T-helper 17 cell (primary cell): ENCODE results near the gene DGUOK. TPM values are rescaled to one million over a fixed set of nuclear protein-coding genes. Genes with fewer than 3 reads are reported as not detected.

ENCODE experiments used
- ATAC-seq: fragments of 150-1000 bp; cut with Tn5 transposase; 2 replicates; pipeline ENCODE4 v1.10.0; 2021; ENCODE audit warnings: mild to moderate bottlenecking, moderate library complexity
- DNase-seq, 3 donors: peaks; one replicate each; pipeline versions ENCODE4 v3.0.0 to v3.0.0-alpha.2; 2020 to 2021
- H3K9me3 ChIP-seq: one replicate; pipeline ENCODE4 v1.7.0; 2013; ENCODE audit warnings: low read length, mild to moderate bottlenecking; ENCODE audit not compliant: control insufficient read depth, poor library complexity, severe bottlenecking
- H3K27ac Mint-ChIP-seq: one replicate; pipeline ENCODE4 v1.8.0; 2022; ENCODE audit warnings: mild to moderate bottlenecking, moderate library complexity, mixed read lengths
- H3K27me3 Mint-ChIP-seq: one replicate; pipeline ENCODE4 v1.8.0; 2022; ENCODE audit warnings: mixed read lengths
- H3K36me3 Mint-ChIP-seq: one replicate; pipeline ENCODE4 v1.8.0; 2022; ENCODE audit warnings: low read depth, mixed read lengths
- H3K4me1 Mint-ChIP-seq: one replicate; pipeline ENCODE4 v1.8.0; 2022; ENCODE audit warnings: mild to moderate bottlenecking, mixed read lengths
- H3K4me3 Mint-ChIP-seq: one replicate; pipeline ENCODE4 v1.8.0; 2022; ENCODE audit warnings: mild to moderate bottlenecking, moderate library complexity, mixed read lengths
- total RNA-seq, 4 donors: library from RNA in 2 of 4; stranded (reverse) in 2 of 4; gene quantifications; one replicate each; pipeline ENCODE4 v1.2.3 and lab custom pipeline; 2022 to 2026

The DGUOK gene
- total RNA-seq, 2 donors from 2014 or later: 34.2 to 39.7 TPM

DNA sequence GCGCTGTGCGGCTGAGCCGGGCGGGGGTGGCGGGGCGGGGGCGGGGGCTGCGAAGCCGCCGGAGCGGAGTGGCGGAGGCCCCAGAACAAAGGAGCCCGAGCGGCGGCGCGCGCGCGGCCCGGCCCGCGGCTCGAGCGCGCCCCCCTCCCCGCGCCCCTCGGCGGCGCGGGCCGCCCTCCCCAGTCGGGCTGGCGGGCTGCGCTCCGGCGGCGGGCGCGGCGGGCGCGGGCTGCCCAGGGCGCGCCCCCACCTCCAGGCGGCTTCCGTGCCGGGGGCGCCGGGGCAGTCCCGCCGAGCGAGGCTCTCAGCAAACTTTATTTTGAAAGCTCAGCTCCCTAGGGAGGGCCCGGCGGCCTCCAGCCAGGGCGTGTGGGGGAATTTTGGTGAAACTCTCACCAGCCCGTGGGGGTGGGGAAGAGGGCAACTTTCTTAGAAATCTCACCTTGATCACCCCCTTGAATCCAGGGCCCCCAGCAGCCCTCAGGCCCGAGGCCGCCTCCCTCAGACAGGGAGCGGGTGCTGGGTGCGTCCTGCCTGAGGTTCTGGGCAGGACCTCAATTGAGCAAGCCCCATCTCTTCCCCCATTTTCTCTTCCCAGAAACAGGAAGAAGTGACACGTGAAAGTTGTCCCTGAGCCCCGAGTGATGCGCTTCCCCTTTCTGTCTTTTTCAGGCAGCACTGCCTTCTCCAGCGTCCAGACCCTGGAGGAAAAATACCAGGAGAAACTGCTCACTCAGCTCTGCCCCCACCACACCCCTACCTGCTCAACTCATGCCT lies 58.8 kb downstream of the DGUOK start:
- DNase-seq: peak; percentile 52 to 63 (median 58)
- H3K9me3 ChIP-seq: no peaks in the 10 kb centered on the region
- peaks cover 8% of the 10 kb centered on the region for H3K36me3 Mint-ChIP-seq
- peak; percentile 53 for ATAC-seq
- peaks cover 62% of the 10 kb centered on the region for H3K4me1 Mint-ChIP-seq
- no peaks in the 10 kb centered on the region for H3K27me3 Mint-ChIP-seq
- H3K4me3 Mint-ChIP-seq: peak overlapping the region; percentile 92
- peak overlapping the region; percentile 89 for H3K27ac Mint-ChIP-seq

GRCh38 chr2:73986085-73986681 lies 59.5 kb downstream of the DGUOK start:
- Mint-ChIP-seq H3K36me3 (peaks cover 10% of the 10 kb centered on the region), H3K4me3 (peak overlapping the region; percentile 92), H3K27ac (peak overlapping the region; percentile 89), H3K4me1 (peaks cover 58% of the 10 kb centered on the region), H3K27me3 (no peaks in the 10 kb centered on the region)
- DNase-seq: no peak
- peak; percentile 17 for ATAC-seq
- no peaks in the 10 kb centered on the region for H3K9me3 ChIP-seq

GRCh38 chr2:73987109-73987947 lies 60.6 kb downstream of the DGUOK start:
- ATAC-seq: peak; percentile 32
- peak overlapping the region; percentile 89 for H3K27ac Mint-ChIP-seq
- H3K36me3 Mint-ChIP-seq: peaks cover 10% of the 10 kb centered on the region
- H3K4me1 Mint-ChIP-seq: peaks cover 54% of the 10 kb centered on the region
- peak in 1 of 3 donors; percentile 20 for DNase-seq
- H3K4me3 Mint-ChIP-seq: peak overlapping the region; percentile 92
- no peaks in the 10 kb centered on the region for H3K27me3 Mint-ChIP-seq
- no peaks in the 10 kb centered on the region for H3K9me3 ChIP-seq

GRCh38 chr2:73987948-73988700 lies 61.4 kb downstream of the DGUOK start:
- Mint-ChIP-seq H3K4me1 (peaks cover 52% of the 10 kb centered on the region), H3K27ac (peak overlapping the region; percentile 89), H3K27me3 (no peaks in the 10 kb centered on the region), H3K4me3 (peak overlapping the region; percentile 92), H3K36me3 (peaks cover 10% of the 10 kb centered on the region)
- no peak for DNase-seq
- ATAC-seq: no peak
- no peaks in the 10 kb centered on the region for H3K9me3 ChIP-seq

GRCh38 chr2:73989972-73990371 lies 63.3 kb downstream of the DGUOK start:
- Mint-ChIP-seq H3K36me3 (peaks cover 10% of the 10 kb centered on the region), H3K4me1 (peaks cover 58% of the 10 kb centered on the region), H3K4me3 (no peak overlapping the region)

DNA sequence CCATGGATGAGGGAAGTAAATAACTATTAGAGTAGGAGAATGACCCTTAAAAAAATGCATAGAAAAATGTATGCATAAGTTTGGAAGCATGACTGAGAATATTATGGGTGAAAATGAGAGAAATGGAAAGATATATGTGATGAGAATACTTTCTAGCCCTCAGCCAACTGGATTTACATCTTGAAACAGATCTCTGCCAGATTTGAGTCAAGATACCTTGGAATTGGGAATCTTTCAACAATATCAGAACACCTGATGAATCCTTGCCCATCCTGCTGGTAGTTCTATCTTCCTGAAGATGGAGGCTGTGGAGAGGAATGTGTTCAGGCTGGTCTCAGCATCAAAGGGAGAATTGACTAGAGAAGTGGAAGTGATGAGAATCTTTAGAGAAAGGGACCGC lies 63.9 kb downstream of the DGUOK start:
- DNase-seq: no peak
- no peak for ATAC-seq
- peaks cover 10% of the 10 kb centered on the region for H3K36me3 Mint-ChIP-seq
- H3K9me3 ChIP-seq: no peaks in the 10 kb centered on the region
- peaks cover 58% of the 10 kb centered on the region for H3K4me1 Mint-ChIP-seq
- H3K4me3 Mint-ChIP-seq: no peak overlapping the region
- H3K27ac Mint-ChIP-seq: no peak overlapping the region
- no peaks in the 10 kb centered on the region for H3K27me3 Mint-ChIP-seq

More at GRCh38 chr2:73989972-73990371, 63.3 kb downstream of the DGUOK start:
- DNase-seq (no peak), ATAC-seq (no peak)
- Mint-ChIP-seq H3K27me3 (no peaks in the 10 kb centered on the region), H3K27ac (peak overlapping the region; percentile 89)
- H3K9me3 ChIP-seq: no peaks in the 10 kb centered on the region

DNA sequence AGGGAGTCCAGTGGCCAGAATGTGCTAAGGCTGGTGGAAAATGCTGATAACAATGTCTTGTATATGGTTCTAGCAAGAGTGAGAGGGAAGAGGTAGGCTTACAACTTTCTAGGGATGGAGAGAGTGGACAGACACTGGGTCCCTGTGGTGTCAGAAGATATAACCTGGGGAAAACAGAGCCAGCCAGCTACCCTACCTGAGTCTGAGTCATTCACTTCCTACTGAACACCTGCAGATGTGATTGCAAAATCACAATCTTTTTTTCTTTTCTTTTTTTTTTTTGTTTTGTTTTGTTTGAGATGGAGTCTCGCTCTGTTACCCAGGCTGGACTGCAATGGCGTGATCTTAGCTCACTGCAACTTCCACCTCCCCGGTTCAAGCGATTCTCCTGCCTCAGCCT lies 65.4 kb downstream of the DGUOK start:
- H3K36me3 Mint-ChIP-seq: peaks cover 10% of the 10 kb centered on the region
- no peak overlapping the region for H3K27ac Mint-ChIP-seq

DNA sequence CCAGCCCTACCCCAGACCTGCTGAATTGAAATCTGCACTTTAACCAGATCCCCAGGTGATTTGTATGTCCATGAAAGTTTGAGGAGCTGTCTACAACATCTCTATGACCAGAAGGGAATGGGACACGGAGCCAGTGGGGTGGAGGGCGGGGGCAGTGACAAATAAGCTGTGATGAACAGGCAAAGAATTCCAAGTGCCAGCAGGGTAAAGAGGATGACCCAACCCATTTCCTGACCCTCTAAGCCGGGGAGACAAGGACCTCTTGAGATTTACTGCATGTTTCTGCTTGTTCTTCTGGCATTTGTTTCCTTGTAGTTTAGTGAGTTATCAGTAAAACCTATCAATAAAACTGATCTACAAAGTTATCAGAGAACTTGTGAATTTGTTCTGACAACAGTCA lies 66.7 kb downstream of the DGUOK start:
- ATAC-seq (no peak), DNase-seq (no peak)
- H3K4me1 Mint-ChIP-seq: peaks cover 49% of the 10 kb centered on the region
- peak overlapping the region; percentile 80 for H3K27ac Mint-ChIP-seq
- no peaks in the 10 kb centered on the region for H3K9me3 ChIP-seq
- H3K27me3 Mint-ChIP-seq: no peaks in the 10 kb centered on the region
- H3K4me3 Mint-ChIP-seq: no peak overlapping the region
- peaks cover 10% of the 10 kb centered on the region for H3K36me3 Mint-ChIP-seq

More for the DNA sequence above, 65.4 kb downstream of the DGUOK start:
- Mint-ChIP-seq H3K4me3 (no peak overlapping the region), H3K4me1 (peaks cover 48% of the 10 kb centered on the region), H3K27me3 (no peaks in the 10 kb centered on the region)
- DNase-seq: no peak
- ATAC-seq: no peak
- H3K9me3 ChIP-seq: no peaks in the 10 kb centered on the region

- no peak overlapping the region for H3K4me3 Mint-ChIP-seq
- peaks cover 12% of the 10 kb centered on the region for H3K36me3 Mint-ChIP-seq
- H3K9me3 ChIP-seq: no peaks in the 10 kb centered on the region
- peak overlapping the region; percentile 80 for H3K27ac Mint-ChIP-seq
- DNase-seq (no peak), ATAC-seq (no peak)
- H3K27me3 Mint-ChIP-seq: no peaks in the 10 kb centered on the region
- peaks cover 50% of the 10 kb centered on the region for H3K4me1 Mint-ChIP-seq
These were observed 67.1 kb downstream of the DGUOK start for GRCh38 chr2:73993778-73994177.

DNA sequence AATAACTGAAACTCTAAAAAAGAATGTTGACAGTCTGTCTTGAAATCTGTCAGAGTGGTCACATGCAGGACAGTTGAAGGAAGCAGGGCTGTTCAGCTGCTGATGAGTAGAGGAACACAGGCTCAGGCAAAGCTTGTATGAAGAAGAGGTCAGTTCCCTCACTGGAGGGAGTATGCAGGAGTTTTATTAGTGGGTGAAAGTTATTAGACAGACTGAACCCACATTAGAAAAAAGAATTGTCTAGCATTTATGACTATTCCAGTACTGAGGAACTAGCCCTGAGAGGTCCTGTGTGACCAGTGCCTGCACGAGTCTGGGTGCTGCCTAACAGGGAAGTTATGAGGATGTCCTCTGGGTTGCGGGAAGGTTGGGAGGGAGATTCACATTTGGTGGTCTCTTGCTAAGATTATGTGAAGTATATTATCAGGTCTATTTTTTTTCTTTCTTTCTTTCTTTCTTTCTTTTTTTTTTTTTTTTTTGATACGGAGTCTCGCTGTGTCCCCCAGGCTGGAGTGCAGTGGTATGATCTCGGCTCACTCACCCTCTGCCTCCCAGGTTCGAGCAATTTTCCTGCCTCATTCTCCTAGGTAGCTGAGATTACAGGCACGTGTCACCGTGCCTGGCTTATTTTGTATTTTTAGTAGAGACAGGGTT lies 67.6 kb downstream of the DGUOK start:
- DNase-seq (no peak), ATAC-seq (no peak)
- H3K9me3 ChIP-seq: no peaks in the 10 kb centered on the region
- Mint-ChIP-seq H3K27me3 (no peaks in the 10 kb centered on the region), H3K4me1 (peaks cover 52% of the 10 kb centered on the region), H3K36me3 (peaks cover 11% of the 10 kb centered on the region), H3K27ac (peak overlapping the region; percentile 80), H3K4me3 (no peak overlapping the region)

GRCh38 chr2:73995810-73996209 lies 69.1 kb downstream of the DGUOK start:
- Mint-ChIP-seq H3K4me1 (peaks cover 46% of the 10 kb centered on the region), H3K36me3 (peaks cover 3% of the 10 kb centered on the region), H3K27me3 (no peaks in the 10 kb centered on the region), H3K27ac (peak overlapping the region; percentile 98), H3K4me3 (no peak overlapping the region)
- ATAC-seq (no peak), DNase-seq (no peak)
- H3K9me3 ChIP-seq: no peaks in the 10 kb centered on the region

- peaks cover 57% of the 10 kb centered on the region for H3K4me1 Mint-ChIP-seq
- ATAC-seq (no peak), DNase-seq (no peak)
- H3K27me3 Mint-ChIP-seq: no peaks in the 10 kb centered on the region
- H3K36me3 Mint-ChIP-seq: peaks cover 3% of the 10 kb centered on the region
- no peak overlapping the region for H3K4me3 Mint-ChIP-seq
- peak overlapping the region; percentile 98 for H3K27ac Mint-ChIP-seq
- H3K9me3 ChIP-seq: no peaks in the 10 kb centered on the region
These were observed 71.1 kb downstream of the DGUOK start for GRCh38 chr2:73997813-73998212.
